IMR-90 (cell line): ENCODE results near the gene GRID1. TPM values are rescaled to one million over a fixed set of nuclear protein-coding genes. Genes with fewer than 3 reads are reported as not detected.
"Not testable (repeated sequence)": the region's sequence is repeated elsewhere in the genome, so short reads cannot be mapped to it uniquely, and the experiment has no call there.

Experiments
- ATAC-seq: fragments of 200-7000 bp; cut with Tn5 transposase; 2 replicates; pipeline ENCODE4 v1.9.1; 2020; ENCODE audit warnings: low read depth, mild to moderate bottlenecking, moderate library complexity
- BruUV-seq: library from RNA; stranded (reverse); fragments of 400-500 nt; replicated peaks from 2 replicates; lab custom pipeline; 2021; lab: Mats Ljungman, UMichigan
- CTCF ChIA-PET: fragments of 300-600 bp; formaldehyde crosslinking; extraction: SDS; loops from one replicate; lab custom pipeline; 2021; ENCODE audit warnings: antibody characterized with exemption; lab: Yijun Ruan, JAX
- POLR2A ChIA-PET: fragments of 300-600 bp; sonication (Branson Sonifier 250); formaldehyde crosslinking; loops from one replicate; lab custom pipeline; 2022; ENCODE audit warnings: antibody characterized with exemption; ENCODE audit not compliant: unreplicated experiment; lab: Charles Lee
- DNase-seq: peaks from one replicate; pipeline ENCODE4 v3.0.0; 2013
- H2AFZ ChIP-seq: replicated peaks from 2 replicates; pipeline ENCODE3; 2013; ENCODE audit warnings: low read length, mild to moderate bottlenecking; ENCODE audit not compliant: poor library complexity
- H2AK5ac ChIP-seq: 2 replicates; pipeline ENCODE4 v1.6.1; 2013; ENCODE audit warnings: low read depth, low read length, inconsistent platforms
- H2AK9ac ChIP-seq: replicated peaks from 2 replicates; pipeline ENCODE3; 2013; ENCODE audit warnings: mild to moderate bottlenecking, low read depth, low read length, moderate library complexity; ENCODE audit not compliant: poor library complexity
- H2BK120ac ChIP-seq: 2 replicates; pipeline ENCODE4 v1.6.1; 2013; ENCODE audit warnings: low read depth, low read length, inconsistent platforms
- H2BK15ac ChIP-seq: 3 replicates; pipeline ENCODE4 v1.6.1; 2013; ENCODE audit warnings: low read depth, low read length, inconsistent platforms
- H2BK20ac ChIP-seq: 2 replicates; pipeline ENCODE4 v1.6.1; 2013; ENCODE audit warnings: low read depth, mild to moderate bottlenecking, inconsistent platforms, low read length, moderate library complexity
- H2BK5ac ChIP-seq: 2 replicates; pipeline ENCODE4 v1.6.1; 2013; ENCODE audit warnings: mild to moderate bottlenecking, low read depth, low read length, inconsistent platforms; ENCODE audit not compliant: poor library complexity, severe bottlenecking
- H3K14ac ChIP-seq: replicated peaks from 2 replicates; pipeline ENCODE4 v1.6.1; 2013; ENCODE audit warnings: low read depth, low read length, inconsistent platforms
- H3K18ac ChIP-seq: 2 replicates; pipeline ENCODE4 v1.6.1; 2013; ENCODE audit warnings: low read depth, low read length, control low read depth
- H3K23ac ChIP-seq: 2 replicates; pipeline ENCODE4 v1.6.1; 2013; ENCODE audit warnings: low read depth, low read length, inconsistent platforms
- H3K27ac ChIP-seq: 2 replicates; pipeline ENCODE4 v1.5.1; 2013; ENCODE audit warnings: mild to moderate bottlenecking, control low read depth, low read length; ENCODE audit not compliant: insufficient read depth
- H3K27me3 ChIP-seq: 2 replicates; pipeline ENCODE4 v1.6.1; 2013; ENCODE audit warnings: low read length; ENCODE audit not compliant: control insufficient read depth, insufficient read depth
- H3K36me3 ChIP-seq: 2 replicates; pipeline ENCODE4 v1.6.1; 2013; ENCODE audit warnings: low read length, mixed read lengths; ENCODE audit not compliant: control insufficient read depth, insufficient read depth
- H3K4ac ChIP-seq: 2 replicates; pipeline ENCODE4 v1.6.1; 2013; ENCODE audit warnings: low read depth, low read length, inconsistent platforms
- H3K4me1 ChIP-seq: 2 replicates; pipeline ENCODE4 v1.6.1; 2013; ENCODE audit warnings: low read length, mixed read lengths; ENCODE audit not compliant: control insufficient read depth, insufficient read depth
- H3K4me2 ChIP-seq: 2 replicates; pipeline ENCODE4 v1.6.1; 2013; ENCODE audit warnings: low read depth, mild to moderate bottlenecking, control low read depth, low read length, moderate library complexity
- H3K4me3 ChIP-seq: 2 replicates; pipeline ENCODE4 v1.5.1; 2013; ENCODE audit warnings: low read depth, mild to moderate bottlenecking, control low read depth, low read length, moderate library complexity; ENCODE audit not compliant: insufficient read depth
- H3K56ac ChIP-seq: 2 replicates; pipeline ENCODE4 v1.6.1; 2013; ENCODE audit warnings: low read length, inconsistent platforms; ENCODE audit not compliant: insufficient read depth; ENCODE audit errors: extremely low read depth
- H3K79me1 ChIP-seq, 2 experiments: 2 replicates each; pipeline ENCODE4 v1.6.1; 2013; ENCODE audit warnings: low read length in 2 of 2, inconsistent platforms in 1 of 2, low read depth in 1 of 2
- H3K9ac ChIP-seq: 2 replicates; pipeline ENCODE4 v1.6.1; 2013; ENCODE audit warnings: low read depth, low read length, control low read depth
- H3K9me1 ChIP-seq: 2 replicates; pipeline ENCODE4 v1.6.1; 2013; ENCODE audit warnings: low read length, inconsistent platforms; ENCODE audit not compliant: insufficient read depth
- H3K9me3 ChIP-seq: 2 replicates; pipeline ENCODE4 v1.6.1; 2013; ENCODE audit warnings: low read length; ENCODE audit not compliant: control insufficient read depth, insufficient read depth
- H4K20me1 ChIP-seq: 2 replicates; pipeline ENCODE4 v1.6.1; 2013; ENCODE audit warnings: low read length, inconsistent platforms; ENCODE audit not compliant: insufficient read depth
- H4K5ac ChIP-seq: 2 replicates; pipeline ENCODE4 v1.6.1; 2013; ENCODE audit warnings: mild to moderate bottlenecking, low read depth, low read length, control low read depth
- H4K8ac ChIP-seq, 2 experiments: 2 replicates each; pipeline ENCODE4 v1.6.1; 2013; ENCODE audit warnings: low read depth in 2 of 2, low read length in 2 of 2, control low read depth in 1 of 2, inconsistent platforms in 1 of 2
- H4K91ac ChIP-seq: 2 replicates; pipeline ENCODE4 v1.6.1; 2013; ENCODE audit warnings: low read depth, low read length, inconsistent platforms; ENCODE audit not compliant: insufficient read depth
- BHLHE40 ChIP-seq: fragments of 150-350 bp; IDR thresholded peaks from 2 replicates; pipeline ENCODE4 v1.6.1; 2016; ENCODE audit warnings: mild to moderate bottlenecking, low read depth, low read length
- CEBPB ChIP-seq: IDR thresholded peaks from 2 replicates; pipeline ENCODE4 v1.6.1; 2012; ENCODE audit warnings: low read depth, low read length, improper control_type of control experiment
- CHD1 ChIP-seq: IDR thresholded peaks from 2 replicates; pipeline ENCODE4 v1.6.1; 2012; ENCODE audit warnings: low read depth, low read length, improper control_type of control experiment
- CTCF ChIP-seq: conservative IDR thresholded peaks from 2 replicates; pipeline ENCODE4 v1.5.1; 2012; ENCODE audit warnings: mild to moderate bottlenecking, low read depth, low read length, improper control_type of control experiment
- FOS ChIP-seq: fragments of 150-350 bp; IDR thresholded peaks from 2 replicates; pipeline ENCODE4 v1.6.1; 2016; ENCODE audit warnings: low read depth, low read length
- MAZ ChIP-seq: IDR thresholded peaks from 2 replicates; pipeline ENCODE4 v1.6.1; 2012; ENCODE audit warnings: low read depth, mild to moderate bottlenecking, low read length, improper control_type of control experiment, moderate library complexity, borderline replicate concordance
- WGBS, 2 experiments: methylation state at CpG; one replicate each; pipeline versions ENCODE4 v1.1.5 to v1.1.7; 2013; ENCODE audit warnings: missing lambda C conversion rate in 2 of 2; ENCODE audit not compliant: insufficient read length in 1 of 2; ENCODE audit errors: extremely low coverage in 2 of 2; 5-methylcytosine and 5-hydroxymethylcytosine counted together
- dilution Hi-C: fragments of 300-500 bp; cut with HindIII; formaldehyde crosslinking; loops from one replicate; pipeline ENCODE4 v1.14.3; 2018; ENCODE audit warnings: low sequenced_read_pairs; ENCODE audit not compliant: unreplicated experiment
- in situ Hi-C: fragments of 300-500 bp; cut with MboI; formaldehyde crosslinking; loops from 3 replicates; pipeline ENCODE4 v1.14.3; 2019; ENCODE audit warnings: low sequenced_read_pairs, inconsistent platforms, mixed read lengths
- intact Hi-C: fragments of 100-400 bp; cut with micrococcal nuclease; formaldehyde crosslinking; loops from 2 replicates; pipeline ENCODE4 v1.10.0; 2022
- polyA plus RNA-seq, 3 experiments: library from polyadenylated mRNA; depleted of rRNA; stranded (reverse); fragments of >200 nt; gene quantifications; 2 replicates each; pipeline ENCODE4 v1.2.3, GENCODE V29; 2012; ENCODE audit warnings: low replicate concordance in 1 of 3
- total RNA-seq: library from RNA; depleted of rRNA; stranded (reverse); fragments of >200 nt; gene quantifications from 2 replicates; pipeline ENCODE4 v1.2.3, GENCODE V29; 2012

Gene GRID1
- total and polyA plus RNA-seq, 2 of the 4 experiments (the other 2 are of a cell fraction) = not detected

GRCh38 chr10:86242761-86243160, 123.8 kb downstream of the GRID1 start:
- H3K4me1 ChIP-seq = no peaks in the 10 kb centered on the region
- no peak overlapping the region for H2BK15ac ChIP-seq
- DNase-seq (no peak), ATAC-seq (no peak)
- no peak overlapping the region for H4K8ac ChIP-seq
- in situ Hi-C loops (no loop called here), dilution Hi-C loops (no loop called here), intact Hi-C loops (no loop called here)
- H3K9me3 ChIP-seq = no peaks in the 10 kb centered on the region
- no peaks in the 10 kb centered on the region for H3K9me1 ChIP-seq
- no peaks in the 10 kb centered on the region for H3K79me1 ChIP-seq
- no peak overlapping the region for H2BK120ac ChIP-seq
- 80% methylated on average over 1 of the region's 4 CpGs; no CpG with 5 or more reads in 1 of the 2 experiments for WGBS, 2 experiments
- no peaks in the 10 kb centered on the region for H3K36me3 ChIP-seq
- no peak overlapping the region for H3K27ac ChIP-seq
- no peak overlapping the region for H2AK9ac ChIP-seq
- H2AK5ac ChIP-seq = no peak overlapping the region
- no peak overlapping the region for H4K5ac ChIP-seq
- H2AFZ ChIP-seq = no peak overlapping the region
- H3K4me2 ChIP-seq = no peak overlapping the region
- CTCF ChIA-PET = interaction anchor here (0.6 kb wide), 1 partner anchor 1472 kb away, joined by 3 read pairs; no protein-coding TSS in a partner anchor
- no peaks in the 10 kb centered on the region for H3K27me3 ChIP-seq
- H3K9ac ChIP-seq = no peak overlapping the region
- H3K14ac ChIP-seq = no peak overlapping the region
- H2BK5ac ChIP-seq = no peak overlapping the region
- no peaks in the 10 kb centered on the region for H4K20me1 ChIP-seq
- no peak overlapping the region for H3K23ac ChIP-seq
- BruUV-seq = no TSS peak
- POLR2A ChIA-PET = no interaction called here
- H3K4me3 ChIP-seq = no peak overlapping the region
- no peak for TF ChIP-seq MAZ
- TF ChIP-seq FOS = no peak
- no peak for TF ChIP-seq BHLHE40
- no peak for TF ChIP-seq CHD1
- no peak for TF ChIP-seq CEBPB
- no peak for TF ChIP-seq CTCF
- H4K91ac ChIP-seq = no peak overlapping the region
- no peak overlapping the region for H3K56ac ChIP-seq
- no peak overlapping the region for H3K4ac ChIP-seq
- no peak overlapping the region for H2BK20ac ChIP-seq
- H3K18ac ChIP-seq = no peak overlapping the region

- H2BK20ac ChIP-seq, H2BK15ac ChIP-seq, H3K4me3 ChIP-seq, H3K9ac ChIP-seq, H3K56ac ChIP-seq, H2AK9ac ChIP-seq, ATAC-seq, in situ Hi-C loops, H3K23ac ChIP-seq, H3K36me3 ChIP-seq, H3K79me1 ChIP-seq, H3K9me3 ChIP-seq, H2BK120ac ChIP-seq, H3K27me3 ChIP-seq, H3K4ac ChIP-seq, CTCF ChIA-PET, H3K18ac ChIP-seq, H4K91ac ChIP-seq, H3K9me1 ChIP-seq, H4K8ac ChIP-seq, dilution Hi-C loops, H2BK5ac ChIP-seq, H2AFZ ChIP-seq, H4K20me1 ChIP-seq, H4K5ac ChIP-seq, H3K27ac ChIP-seq, H3K14ac ChIP-seq, POLR2A ChIA-PET, H2AK5ac ChIP-seq, H3K4me1 ChIP-seq, intact Hi-C loops, DNase-seq, BruUV-seq, H3K4me2 ChIP-seq: not testable (repeated sequence)
- WGBS, 2 experiments = 0% methylated on average over 1 of the region's 2 CpGs; no CpG with 5 or more reads in 1 of the 2 experiments
These were observed 128.5 kb downstream of the GRID1 start for GRCh38 chr10:86238089-86238488.
